Effector memory CD4-positive, alpha-beta T cell (primary cell): ENCODE data around the gene B3GALT5.

ENCODE experiments used
- DNase-seq, 3 donors: peaks; one replicate each; pipeline ENCODE4 v3.0.0-alpha.2; 2020
- H3K27ac ChIP-seq: 2 replicates; pipeline ENCODE4 v1.7.0; 2013; ENCODE audit warnings: mild to moderate bottlenecking, low read length, moderate library complexity; ENCODE audit not compliant: insufficient read depth, poor library complexity, severe bottlenecking
- H3K27me3 ChIP-seq: replicated peaks from 2 replicates; pipeline ENCODE4 v1.7.0; 2013; ENCODE audit warnings: mild to moderate bottlenecking, low read length; ENCODE audit not compliant: insufficient read depth, control insufficient read depth, poor library complexity, severe bottlenecking
- H3K36me3 ChIP-seq: 2 replicates; pipeline ENCODE4 v1.7.0; 2013; ENCODE audit warnings: mild to moderate bottlenecking, low read length, moderate library complexity; ENCODE audit not compliant: control insufficient read depth, insufficient read depth
- H3K4me1 ChIP-seq: 2 replicates; pipeline ENCODE4 v1.7.0; 2013; ENCODE audit warnings: low read length, mild to moderate bottlenecking; ENCODE audit not compliant: control insufficient read depth, insufficient read depth, poor library complexity, severe bottlenecking
- H3K4me3 ChIP-seq: 2 replicates; pipeline ENCODE4 v1.7.0; 2013; ENCODE audit warnings: low read length, low read depth, mild to moderate bottlenecking; ENCODE audit not compliant: insufficient read depth, poor library complexity, severe bottlenecking
- H3K9me3 ChIP-seq: 2 replicates; pipeline ENCODE4 v1.7.0; 2013; ENCODE audit warnings: mild to moderate bottlenecking, low read length, moderate library complexity; ENCODE audit not compliant: control insufficient read depth

The B3GALT5 gene

DNA sequence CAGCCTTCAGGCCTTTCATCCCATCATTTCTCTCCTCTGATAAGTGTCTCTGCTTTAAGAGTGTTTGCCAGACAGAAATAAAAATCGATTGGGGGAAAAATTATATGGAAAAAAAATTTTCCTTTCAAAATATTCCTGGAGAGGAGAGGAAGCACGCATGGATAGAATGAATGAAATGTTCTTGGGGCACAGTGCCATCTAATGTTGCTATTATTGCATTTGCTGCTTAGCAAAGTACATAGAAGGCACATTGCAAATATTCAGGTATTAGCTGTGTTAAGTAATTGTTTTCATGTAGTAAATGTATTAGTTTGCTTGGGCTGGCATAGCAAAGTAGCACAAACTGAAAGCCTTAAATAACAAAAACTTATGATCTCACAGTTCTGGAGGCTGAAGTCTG, 18.1 kb downstream of the B3GALT5 start:
- Histone ChIP-seq H3K27me3 (no peaks in the 10 kb centered on the region), H3K4me3 (no peak overlapping the region), H3K9me3 (no peaks in the 10 kb centered on the region), H3K4me1 (no peaks in the 10 kb centered on the region), H3K36me3 (no peaks in the 10 kb centered on the region), H3K27ac (no peak overlapping the region)
- DNase-seq, result no peak

DNA sequence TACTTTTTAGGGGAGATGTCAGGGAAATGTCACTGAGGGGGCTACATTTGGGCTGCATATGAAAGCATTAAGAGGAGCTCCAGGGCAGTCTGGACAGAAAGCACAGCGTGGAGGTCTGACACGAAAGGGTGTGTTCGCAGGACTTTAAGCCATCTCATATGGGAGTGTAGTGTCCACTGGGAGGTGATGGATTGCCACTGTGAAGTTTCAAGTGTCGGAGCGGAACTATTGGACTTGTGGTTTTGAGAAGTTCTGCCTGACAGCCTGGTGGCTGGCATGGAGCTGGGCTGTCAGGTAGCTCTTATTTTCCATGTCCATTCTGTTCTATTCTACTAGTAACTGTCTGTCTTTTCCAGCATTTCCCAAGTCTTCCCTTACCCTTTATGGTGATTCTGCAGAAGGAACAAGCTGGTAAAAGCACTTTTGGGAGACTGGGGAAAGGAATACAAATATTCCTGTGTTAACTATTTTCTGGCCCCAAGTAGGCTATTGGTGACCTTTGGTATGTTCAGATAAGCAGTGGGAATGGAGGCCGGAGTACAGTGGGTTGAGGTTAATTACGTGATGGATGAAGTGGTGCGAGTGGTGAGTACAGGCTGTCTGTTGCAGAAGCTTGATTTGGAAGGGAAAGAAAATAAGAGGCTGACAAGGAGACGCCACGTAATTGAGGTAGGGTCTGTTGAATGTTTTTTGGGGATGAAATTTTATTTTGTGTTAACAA, 19.3 kb downstream of the B3GALT5 start:
- no peak overlapping the region for H3K4me3 ChIP-seq
- no peak overlapping the region for H3K27ac ChIP-seq
- DNase-seq, result no peak
- no peaks in the 10 kb centered on the region for H3K4me1 ChIP-seq
- no peaks in the 10 kb centered on the region for H3K27me3 ChIP-seq
- H3K36me3 ChIP-seq, result no peaks in the 10 kb centered on the region
- no peaks in the 10 kb centered on the region for H3K9me3 ChIP-seq

DNA sequence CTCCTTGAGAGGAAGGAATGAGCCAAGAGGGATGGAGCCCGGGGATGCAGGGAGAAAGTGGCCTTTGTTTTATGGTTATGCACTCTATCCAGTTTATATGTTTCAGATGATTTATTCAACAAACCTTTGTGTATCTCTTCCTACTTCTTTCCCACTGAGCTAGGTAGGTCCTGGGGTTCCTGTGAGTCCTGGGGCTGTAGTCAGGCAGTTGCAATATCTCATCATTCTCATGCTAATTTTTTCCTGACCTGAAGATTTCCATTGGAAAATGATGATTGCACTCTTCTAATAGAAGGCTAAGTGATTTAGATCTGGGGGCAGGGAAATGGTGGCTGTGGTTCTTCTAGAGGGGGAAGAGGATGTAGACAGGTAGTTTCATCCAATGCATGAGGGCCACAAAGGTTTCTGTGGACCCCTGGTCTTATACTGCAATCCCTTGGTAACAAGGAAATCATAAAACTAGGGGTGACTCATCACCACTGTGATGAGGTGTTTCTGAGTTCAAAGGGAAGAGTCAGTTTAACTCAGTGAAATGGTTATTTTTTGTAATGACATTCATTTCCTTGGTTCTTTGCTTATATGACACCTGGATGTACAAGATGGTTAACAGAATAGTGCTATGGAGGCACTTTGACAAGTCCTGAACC, 20.2 kb downstream of the B3GALT5 start:
- Histone ChIP-seq H3K27ac (no peak overlapping the region), H3K27me3 (no peaks in the 10 kb centered on the region), H3K4me1 (no peaks in the 10 kb centered on the region), H3K9me3 (no peaks in the 10 kb centered on the region), H3K4me3 (no peak overlapping the region), H3K36me3 (no peaks in the 10 kb centered on the region)
- DNase-seq, result no peak

DNA sequence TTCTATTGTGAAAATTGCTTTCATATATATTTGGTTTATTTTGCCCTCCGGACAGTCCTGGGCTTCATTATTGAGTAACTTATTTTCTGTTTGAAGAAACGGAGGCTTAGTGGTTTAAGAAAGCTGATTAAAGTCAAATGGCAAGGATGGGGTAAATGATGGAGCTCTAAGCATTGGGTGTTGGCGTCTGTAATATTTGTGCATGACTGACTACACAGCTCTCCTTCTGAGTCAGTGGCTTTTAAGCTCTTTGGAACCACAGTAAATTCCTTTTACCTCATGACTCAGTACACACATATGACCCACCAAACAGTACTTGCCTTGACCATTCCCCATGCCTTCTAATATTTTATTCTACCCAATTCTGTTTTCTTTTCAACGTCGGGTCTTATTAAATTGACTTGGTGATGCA, 21.0 kb downstream of the B3GALT5 start:
- Histone ChIP-seq H3K27ac (no peak overlapping the region), H3K4me1 (no peaks in the 10 kb centered on the region), H3K27me3 (no peaks in the 10 kb centered on the region), H3K9me3 (no peaks in the 10 kb centered on the region), H3K36me3 (no peaks in the 10 kb centered on the region), H3K4me3 (no peak overlapping the region)
- DNase-seq, result no peak

DNA sequence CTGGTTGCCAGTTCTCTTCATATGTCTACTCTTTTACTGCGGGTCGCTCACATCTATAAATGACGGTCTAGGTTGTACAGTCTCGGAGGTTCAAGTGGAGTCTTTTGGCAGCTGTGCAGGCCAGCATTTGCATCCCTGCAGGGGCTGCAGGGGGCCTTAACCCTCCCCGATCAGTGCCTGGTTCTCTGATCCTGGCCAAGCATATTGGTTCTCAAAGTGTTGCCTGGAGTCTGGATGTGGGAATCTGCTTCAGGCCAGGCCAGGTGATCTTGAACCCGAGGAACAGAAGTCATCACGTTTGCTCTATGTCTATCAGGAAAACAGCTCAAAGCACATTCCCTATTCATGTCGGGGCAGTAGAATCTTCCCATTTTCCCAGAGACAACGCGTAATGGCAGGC, 21.8 kb downstream of the B3GALT5 start:
- Histone ChIP-seq H3K4me3 (no peak overlapping the region), H3K36me3 (no peaks in the 10 kb centered on the region), H3K27ac (no peak overlapping the region), H3K9me3 (no peaks in the 10 kb centered on the region), H3K27me3 (no peaks in the 10 kb centered on the region), H3K4me1 (no peaks in the 10 kb centered on the region)
- no peak for DNase-seq

DNA sequence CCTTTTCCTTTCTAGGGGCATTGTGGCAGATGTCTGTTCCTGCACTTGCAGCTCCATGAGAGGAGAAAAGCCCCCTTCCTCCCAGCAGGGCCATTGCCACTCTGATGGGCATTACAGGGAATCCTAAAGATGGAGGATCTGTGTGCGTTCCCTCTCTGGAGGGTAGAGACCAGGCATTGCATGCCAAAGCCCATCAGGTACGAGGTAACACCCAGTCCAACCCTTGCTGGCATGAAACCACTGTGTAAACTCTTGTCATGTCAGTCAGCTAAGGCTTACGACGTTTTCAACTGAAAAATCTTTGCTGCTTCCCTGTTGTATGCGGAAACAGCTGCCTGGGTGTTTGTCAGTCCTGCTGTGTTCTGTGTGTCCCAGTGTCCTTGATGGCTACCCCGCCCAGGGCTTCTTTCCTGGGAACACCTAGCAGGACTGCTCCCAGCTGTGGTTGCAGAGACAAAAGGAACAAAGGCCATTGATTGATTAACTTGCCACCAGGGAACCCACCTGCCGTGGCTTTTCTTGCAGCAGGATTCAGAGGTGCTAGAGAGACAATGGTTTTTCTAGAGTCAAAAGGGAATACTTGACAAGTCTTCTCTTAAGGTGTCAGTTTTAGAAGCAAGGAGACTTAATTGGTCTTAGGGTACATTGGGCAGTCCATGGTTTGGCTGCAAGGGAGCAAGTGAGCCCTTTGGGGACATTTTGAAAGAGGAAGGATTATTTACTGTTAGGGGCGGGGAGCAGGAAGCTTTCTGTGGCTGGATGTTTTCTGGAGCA, 24.6 kb downstream of the B3GALT5 start:
- H3K4me3 ChIP-seq, result no peak overlapping the region
- no peak for DNase-seq
- no peaks in the 10 kb centered on the region for H3K9me3 ChIP-seq
- no peaks in the 10 kb centered on the region for H3K27me3 ChIP-seq
- H3K36me3 ChIP-seq, result no peaks in the 10 kb centered on the region
- no peak overlapping the region for H3K27ac ChIP-seq
- no peaks in the 10 kb centered on the region for H3K4me1 ChIP-seq

DNA sequence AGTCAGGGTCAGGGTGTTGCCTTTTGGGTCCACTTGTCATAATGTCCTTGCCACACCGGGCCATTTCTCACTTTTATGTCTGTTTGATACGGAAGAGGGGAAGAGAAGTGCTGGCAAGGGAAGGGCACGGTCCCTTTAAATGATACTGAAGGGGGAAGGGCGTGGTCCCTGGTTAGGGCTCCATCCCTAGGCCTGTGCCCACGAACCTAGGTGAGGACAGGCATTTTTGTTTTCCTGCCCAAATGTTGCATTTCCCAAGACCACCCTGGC, 25.2 kb downstream of the B3GALT5 start:
- H3K27me3 ChIP-seq, result no peaks in the 10 kb centered on the region
- H3K36me3 ChIP-seq, result no peaks in the 10 kb centered on the region
- no peak for DNase-seq
- H3K27ac ChIP-seq, result no peak overlapping the region
- H3K4me3 ChIP-seq, result no peak overlapping the region
- no peaks in the 10 kb centered on the region for H3K9me3 ChIP-seq
- H3K4me1 ChIP-seq, result no peaks in the 10 kb centered on the region

DNA sequence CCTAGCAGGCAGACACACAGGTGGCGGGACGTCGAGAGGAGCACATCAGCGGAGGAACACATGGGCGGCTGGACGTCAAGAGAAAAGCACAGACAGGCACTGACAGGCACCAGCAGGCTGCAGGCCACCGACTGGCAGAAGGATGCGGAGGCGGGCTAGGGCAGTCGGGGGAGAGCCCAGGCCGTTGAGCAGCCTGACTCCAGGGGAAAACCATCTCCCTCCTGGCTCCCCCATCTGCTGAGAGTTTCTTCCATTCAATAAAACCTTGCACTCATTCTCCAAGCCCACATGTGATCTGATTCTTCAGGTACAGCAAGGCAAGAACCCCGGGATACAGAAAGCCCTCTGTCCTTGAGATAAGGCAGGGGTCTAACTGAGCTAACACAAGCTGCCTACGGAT, 25.5 kb downstream of the B3GALT5 start:
- Histone ChIP-seq H3K27me3 (no peaks in the 10 kb centered on the region), H3K4me3 (no peak overlapping the region), H3K4me1 (no peaks in the 10 kb centered on the region), H3K36me3 (no peaks in the 10 kb centered on the region), H3K27ac (no peak overlapping the region), H3K9me3 (no peaks in the 10 kb centered on the region)
- DNase-seq, result no peak

DNA sequence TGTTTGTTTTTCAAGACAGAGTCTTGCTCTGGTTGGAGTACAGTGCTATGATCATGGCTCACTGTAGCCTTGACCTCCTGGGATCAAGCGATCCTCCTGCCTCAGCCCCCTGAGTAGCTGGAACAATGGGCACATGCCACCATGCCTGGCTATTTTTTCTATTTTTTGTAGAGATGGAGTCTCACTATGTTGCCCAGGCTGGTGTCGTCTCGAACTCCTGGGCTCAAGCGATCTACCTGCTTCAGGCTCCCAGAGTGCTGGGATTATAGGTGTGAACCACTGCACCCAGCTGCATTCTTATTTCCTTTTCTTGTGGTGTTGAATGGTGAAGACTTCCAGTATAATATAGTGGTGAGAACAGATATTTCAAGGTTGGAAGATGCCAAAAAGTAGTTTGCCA, 28.0 kb downstream of the B3GALT5 start:
- Histone ChIP-seq H3K9me3 (no peaks in the 10 kb centered on the region), H3K27ac (no peak overlapping the region), H3K4me3 (no peak overlapping the region), H3K27me3 (no peaks in the 10 kb centered on the region), H3K4me1 (no peaks in the 10 kb centered on the region), H3K36me3 (no peaks in the 10 kb centered on the region)
- DNase-seq, result no peak

DNA sequence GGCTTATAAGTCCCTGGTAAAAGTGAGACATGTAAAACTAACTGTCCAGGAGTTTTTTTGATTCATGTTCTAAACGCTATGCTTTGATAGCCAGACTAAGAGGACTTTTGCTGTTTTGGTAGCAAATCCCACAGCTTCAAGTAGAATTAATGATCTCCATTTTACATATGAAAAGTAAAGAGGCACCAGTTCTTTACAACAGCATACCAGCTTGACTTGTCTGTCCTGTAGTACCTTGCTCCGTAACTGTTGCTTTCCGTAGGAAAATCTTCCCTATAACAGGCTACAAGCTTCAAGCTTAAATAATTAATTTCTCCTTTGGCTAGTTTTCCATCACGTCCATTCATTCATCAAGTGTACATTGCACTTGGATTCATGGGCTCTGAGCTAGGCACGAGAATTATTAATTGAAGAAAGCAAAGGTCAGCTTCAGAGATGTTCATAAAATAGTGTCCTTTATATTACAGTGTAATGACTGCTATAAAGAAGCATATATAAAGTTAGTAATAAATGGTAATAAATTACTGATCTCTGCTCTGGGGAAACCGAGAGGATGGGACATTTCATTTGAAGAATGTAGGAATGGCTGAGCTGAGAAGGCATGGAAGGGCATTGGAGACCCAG, 29.2 kb downstream of the B3GALT5 start:
- Histone ChIP-seq H3K36me3 (no peaks in the 10 kb centered on the region), H3K4me1 (no peaks in the 10 kb centered on the region), H3K4me3 (no peak overlapping the region), H3K9me3 (no peaks in the 10 kb centered on the region), H3K27me3 (no peaks in the 10 kb centered on the region), H3K27ac (no peak overlapping the region)
- no peak for DNase-seq
